Fibroblast of skin of right quadriceps (primary cell): ENCODE measurements around the gene PTPRG.

Source experiments
- DNase-seq: peaks from one replicate; pipeline ENCODE4 v3.0.0-alpha.2; 2013

The PTPRG gene

DNA sequence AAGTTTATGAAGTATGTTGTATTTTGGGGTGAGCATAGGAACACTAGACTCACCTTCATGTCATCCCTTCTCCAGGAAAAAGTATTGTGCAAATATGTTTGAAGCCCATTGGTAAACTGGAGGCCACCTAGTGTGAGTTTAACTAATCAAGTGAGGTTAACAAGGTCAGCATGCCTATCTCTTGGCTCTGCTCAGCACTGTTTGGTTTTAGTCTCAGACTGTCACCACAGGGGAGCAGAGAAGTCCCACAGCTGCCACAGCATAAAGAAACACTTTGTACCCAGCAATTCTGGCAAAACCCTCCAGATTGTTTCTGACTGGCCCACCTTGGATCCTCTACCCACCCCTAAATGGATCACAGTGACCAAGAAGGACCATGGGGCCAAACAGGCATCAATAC lies 659.2 kb downstream of the PTPRG start:
- no peak for DNase-seq

DNA sequence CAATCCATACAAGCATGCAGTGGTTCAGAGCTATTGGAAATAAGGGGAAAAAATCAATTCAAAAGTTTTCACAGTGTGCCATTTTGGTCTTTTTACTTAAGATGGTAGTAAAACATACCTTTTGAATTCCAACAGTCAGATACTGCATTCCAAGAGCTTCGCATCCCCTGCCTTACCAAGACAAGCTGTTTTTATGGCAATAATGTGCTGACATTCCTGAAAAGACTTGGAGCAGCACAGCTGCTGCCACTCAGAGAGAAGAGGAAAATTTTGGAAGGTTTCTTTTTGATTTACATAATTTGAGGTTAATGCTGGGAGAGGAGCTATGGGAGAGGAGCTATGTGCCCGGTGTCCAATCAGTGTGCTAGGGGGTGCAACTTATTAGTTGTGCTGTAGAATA lies 663.7 kb downstream of the PTPRG start:
- DNase-seq, result peak; percentile 15

DNA sequence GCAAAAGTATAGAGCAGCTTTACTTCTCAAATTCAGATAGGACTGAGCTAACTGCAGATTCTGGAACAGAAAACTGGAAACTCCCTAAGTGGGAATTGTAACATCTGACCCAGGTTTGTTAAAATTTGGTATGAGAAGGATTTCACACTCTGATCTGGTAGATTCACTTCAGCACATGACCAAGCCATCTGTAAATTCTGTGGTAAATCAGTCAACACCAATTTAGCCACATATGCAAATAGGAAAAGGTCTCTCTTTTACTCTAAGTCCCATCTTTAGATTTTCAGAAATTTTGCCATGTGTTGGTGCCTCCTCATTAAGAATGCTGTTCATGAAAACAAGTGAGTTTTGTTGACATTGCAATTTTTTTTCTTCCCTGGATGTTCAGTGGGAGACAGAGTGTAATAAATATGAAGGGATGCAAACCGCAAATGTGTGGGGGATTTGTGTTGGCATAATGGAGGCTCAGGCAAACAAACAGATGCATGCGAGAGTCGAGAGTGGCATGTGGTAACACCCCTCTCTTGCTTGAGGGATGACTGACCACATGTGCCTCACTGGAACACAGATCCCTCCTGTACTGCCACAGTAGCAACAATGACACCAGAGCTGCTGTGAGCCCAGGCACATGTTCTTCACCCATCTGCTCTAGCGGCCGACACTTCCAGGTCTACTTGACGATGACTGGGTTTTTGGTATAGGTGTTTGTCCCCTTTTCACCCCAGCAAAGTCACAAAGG lies 665.4 kb downstream of the PTPRG start:
- DNase-seq, result no peak

DNA sequence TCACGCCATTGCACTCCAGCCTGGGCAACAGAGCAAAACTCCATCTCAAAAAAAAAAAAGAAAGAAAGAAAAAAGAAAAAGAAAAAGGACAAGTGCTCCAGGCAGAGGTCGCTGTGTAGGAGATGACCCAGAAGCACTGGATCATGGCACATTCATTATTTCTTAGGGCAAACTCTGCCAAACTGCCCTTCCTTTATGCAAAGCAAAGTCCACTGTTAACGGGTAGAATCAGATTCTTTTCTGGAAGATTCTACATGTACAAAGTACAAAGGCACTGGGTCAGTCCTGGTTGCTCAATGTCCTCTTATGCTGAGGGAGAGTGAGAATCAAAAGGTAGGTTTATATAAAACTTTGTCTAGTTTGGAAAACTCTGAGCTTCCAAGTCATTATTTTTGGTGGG lies 667.1 kb downstream of the PTPRG start:
- DNase-seq, result no peak

DNA sequence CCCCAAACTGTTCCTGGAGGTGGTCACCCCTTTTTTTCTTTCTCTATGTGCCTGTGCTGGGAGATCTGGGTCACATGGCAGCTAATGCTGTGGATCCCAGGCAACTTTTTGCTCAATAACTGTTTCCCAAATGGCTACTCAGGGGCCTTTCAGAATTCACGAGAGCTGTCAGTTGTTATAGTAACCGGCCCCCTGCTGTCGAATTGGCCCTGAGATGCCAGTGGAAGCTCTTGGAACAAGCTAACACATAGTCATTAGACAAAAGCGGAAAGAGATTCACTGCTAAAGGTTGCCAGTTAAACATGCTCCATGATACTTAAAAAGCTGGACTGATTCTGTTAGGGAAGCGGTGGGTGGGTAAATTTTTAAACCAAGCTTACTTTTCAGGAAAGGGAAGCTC lies 667.8 kb downstream of the PTPRG start:
- no peak for DNase-seq

DNA sequence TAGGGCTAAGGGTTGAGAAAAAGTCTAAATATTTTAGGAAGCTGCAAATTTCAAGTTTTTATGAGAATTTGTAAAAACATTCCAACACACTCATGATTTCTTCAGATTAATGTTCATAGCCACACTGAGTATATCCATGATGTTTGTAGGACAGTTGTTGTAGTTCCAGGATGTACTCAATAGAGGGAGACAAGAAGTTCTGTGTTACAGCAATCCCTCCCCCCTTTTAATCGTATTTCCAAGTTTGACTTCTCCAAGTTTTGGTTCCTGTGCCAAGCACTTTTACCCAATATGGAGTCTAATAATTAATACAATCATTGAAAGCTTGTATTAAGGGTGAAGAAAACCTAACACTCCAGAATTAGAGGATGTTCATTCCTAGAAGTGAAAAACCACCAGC lies 668.5 kb downstream of the PTPRG start:
- DNase-seq, result no peak

DNA sequence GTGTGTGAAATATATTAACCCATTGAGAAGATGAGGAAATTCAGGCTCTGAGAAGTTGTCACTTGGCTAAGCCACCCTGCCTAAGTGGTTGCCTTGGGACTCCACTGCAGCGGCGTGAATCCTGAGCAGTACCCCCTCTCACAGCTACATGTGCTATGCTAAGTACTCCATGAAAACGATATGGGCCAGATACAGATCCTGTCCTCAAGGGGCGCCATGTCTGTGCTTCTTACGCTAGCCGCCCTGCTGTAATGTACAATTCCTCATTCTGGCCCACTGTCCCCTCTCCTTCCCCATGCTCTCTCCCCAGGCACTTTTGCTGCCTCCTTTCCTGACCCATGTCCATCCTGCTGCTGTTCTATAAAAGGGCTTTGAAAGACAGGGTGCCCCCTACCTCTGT lies 671.7 kb downstream of the PTPRG start:
- no peak for DNase-seq

DNA sequence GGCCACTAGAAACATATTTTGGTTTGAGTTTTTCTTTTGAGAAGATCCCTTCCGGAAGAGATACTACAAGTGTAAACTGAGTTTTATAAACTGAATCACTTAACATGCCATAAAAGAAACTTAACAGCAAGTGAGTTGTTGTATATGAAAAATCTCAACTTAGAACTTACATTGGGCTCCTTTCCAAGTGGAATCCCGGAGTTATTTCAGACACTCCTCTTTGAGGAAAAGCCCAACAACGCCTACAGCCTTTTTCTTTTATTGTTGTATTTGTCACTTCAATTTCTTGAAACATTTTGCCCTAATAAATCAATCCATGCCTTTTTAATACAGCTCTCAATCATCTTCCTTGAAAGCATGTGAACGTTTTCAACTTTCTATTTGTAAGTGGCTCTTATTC lies 674.6 kb downstream of the PTPRG start:
- no peak for DNase-seq

DNA sequence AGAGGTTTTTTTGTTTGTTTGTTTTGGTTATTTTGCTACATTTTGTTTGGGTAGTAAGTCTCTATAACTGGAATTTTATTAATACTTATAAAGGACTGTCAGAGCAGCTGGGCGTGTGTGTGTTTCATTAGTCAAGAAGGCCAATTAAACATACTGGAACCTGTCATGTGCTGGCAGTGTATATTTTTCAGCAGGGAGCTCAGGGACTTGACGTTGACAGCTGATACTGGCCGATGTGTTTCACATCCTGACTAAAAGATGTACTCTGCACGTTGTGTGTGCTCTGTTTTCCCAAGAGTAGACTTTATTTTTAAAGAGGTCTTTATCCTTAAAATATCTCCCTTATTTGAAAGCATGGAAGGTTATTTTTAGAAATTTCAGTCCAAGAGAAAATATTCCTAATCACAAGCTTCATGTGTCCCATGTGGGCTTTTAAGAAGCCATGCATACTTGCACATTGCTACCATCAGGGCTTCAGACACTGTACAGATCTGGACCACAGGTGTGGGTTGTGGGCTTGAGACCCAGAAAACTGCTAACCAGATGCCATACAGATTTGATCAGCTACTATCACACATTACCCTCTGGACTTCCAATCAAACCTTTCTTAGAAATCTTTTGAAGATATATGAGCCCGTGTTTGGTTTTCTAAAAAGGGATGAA lies 676.0 kb downstream of the PTPRG start:
- DNase-seq, result no peak

DNA sequence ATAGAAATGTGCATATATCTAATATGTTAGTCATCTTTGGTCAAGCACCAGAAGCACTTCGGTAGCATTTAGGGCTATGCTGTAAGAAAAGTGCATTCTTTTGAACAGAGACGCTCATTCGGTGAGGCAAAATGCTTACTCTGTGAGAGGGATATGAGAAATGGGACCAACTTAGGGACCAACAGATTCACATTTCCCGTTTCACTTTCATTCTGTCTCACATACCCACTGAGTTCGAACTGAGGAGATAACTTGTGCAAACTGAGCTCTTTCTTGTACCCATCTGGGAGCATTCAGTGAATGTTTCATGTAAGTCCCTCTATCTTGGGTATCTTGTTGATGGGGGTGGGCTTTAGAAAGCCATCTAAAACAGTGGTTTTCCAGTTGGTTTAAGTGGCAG lies 676.6 kb downstream of the PTPRG start:
- DNase-seq, result peak; percentile 8

DNA sequence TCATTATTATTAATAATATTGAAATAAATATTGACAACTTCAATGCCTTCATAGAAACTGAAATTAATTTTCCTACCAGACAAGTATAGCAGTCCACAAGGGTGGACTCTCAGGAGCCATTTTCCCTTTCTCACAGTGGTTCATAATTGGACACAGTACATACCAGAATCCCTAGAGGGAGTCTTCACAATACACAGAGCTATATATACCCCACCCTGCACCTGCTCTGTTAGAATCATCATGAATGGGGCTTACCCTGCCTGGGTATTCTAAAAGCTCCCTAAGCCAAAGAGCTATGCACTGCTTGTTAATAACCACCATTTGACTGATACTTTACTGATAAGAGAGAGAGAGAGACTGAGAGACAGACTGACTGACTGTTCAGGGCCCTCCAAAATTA lies 677.1 kb downstream of the PTPRG start:
- no peak for DNase-seq

DNA sequence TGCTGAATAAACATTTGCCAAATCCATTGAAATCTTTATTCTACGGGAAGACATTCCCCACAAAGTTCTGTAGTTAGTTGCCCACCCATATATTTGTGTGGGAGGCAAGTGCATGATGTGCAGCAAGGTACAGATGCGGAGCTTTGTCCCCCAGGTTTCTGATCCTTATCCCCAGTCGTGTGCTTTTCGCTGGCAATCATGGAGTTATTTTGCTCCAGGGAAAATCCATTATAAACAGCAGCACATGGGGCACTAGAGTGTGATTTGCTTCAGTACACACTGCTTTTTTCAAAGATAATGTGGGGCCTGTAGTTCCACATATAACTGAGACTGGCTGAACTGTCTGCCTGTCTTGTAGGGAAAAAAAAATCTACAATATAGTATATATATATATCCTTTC lies 679.9 kb downstream of the PTPRG start:
- no peak for DNase-seq

DNA sequence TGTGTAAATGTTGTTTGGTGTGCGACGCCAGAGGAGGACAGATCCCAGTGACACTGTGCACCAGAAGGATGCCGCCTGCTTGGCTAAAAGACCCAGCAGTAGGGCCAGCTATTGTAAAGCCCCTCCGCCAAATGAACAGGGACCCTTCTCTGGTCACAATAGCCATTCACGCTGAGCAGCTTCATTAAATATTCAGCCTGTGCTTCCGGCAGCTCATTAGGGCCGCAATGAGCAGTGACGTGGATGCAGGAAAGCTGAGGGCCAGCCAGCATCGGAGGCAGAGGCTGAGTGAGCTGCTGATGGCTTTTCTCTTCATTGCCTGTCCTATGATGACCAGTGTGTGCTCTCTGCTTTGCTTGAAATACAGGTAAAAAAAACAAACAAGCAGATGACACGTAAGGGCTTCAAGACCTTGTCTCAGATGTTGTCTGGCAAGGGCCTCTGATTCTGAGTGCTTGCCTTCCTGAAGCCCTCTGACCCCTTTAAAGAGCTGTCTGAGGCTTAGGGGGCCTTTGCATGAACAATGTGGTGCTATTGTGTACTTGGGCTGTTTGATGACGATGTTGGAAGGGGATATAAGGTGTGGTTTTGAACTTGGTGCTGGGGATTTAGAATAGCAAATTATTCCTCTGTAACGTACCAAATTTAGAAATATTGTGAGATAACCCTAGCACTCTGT lies 681.6 kb downstream of the PTPRG start:
- DNase-seq, result no peak

DNA sequence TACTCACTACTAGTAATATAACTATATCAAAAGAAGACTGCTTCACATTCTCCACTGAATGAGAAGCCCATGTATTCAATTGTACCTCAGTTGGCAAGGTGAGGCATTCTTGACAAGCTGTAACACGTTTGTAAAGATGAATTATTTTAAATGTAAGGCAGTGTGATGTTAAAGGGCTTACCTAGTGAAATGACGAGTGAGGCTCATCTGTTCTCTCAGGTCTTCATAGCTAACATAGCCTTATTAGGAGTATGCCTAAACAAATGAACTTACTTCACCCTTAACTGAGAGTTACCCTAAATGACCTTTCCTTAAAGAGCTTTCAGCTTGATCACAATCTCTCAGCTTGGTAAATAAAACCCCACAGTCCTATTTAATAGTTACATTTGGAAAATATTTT lies 684.7 kb downstream of the PTPRG start:
- DNase-seq, result no peak

DNA sequence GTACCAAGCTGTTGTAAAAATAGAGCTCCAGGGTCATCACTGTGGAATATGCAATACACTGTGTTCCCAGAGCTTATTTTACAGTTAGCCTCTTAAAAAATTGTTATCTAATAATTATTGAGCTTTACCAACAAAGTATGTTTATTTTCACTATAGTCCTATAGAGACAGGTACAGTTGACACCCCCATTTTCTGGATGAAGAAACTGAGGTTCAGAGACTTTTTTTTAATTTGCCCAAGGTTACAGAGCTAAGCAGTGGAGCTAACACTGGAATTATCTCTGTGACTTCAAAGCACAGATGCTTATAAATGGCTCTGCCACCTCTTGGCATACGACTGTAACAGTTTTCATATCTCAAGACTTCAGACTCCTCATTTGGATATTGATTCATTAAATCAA lies 685.6 kb downstream of the PTPRG start:
- no peak for DNase-seq

DNA sequence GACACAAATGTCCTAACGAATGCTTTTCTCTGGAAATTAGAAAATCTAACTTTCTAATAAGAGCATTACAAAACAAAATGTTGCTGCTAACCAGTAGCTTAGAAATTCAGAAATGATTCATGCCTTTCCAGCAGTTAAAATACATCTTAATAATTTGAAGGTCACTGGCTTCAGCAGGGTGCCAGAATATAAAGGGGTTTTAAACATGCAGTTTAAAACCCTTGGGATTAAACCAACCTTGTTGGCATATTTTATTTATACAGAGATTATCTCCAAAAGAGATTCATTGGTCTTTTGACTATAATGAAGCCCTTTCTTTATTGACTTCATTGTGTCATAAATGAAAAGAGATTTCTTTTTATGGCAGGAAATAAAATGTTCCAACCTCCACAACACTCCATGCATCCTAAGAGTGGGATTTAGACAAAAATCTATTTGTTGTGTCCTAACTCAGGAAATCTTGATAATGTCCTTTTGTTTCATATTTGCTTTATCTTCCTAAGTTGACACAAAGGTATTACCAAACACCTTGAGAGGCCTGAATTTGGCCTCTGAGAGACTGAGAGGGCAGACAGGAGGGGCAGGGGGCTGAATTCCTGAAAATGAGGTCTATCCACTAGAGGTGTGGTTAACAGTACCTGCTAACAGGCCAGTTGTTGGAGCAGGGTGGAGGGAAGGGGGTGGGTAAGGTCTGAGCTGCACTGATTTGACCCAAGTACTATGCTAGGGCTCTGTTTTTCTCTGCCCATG lies 687.5 kb downstream of the PTPRG start:
- no peak for DNase-seq

DNA sequence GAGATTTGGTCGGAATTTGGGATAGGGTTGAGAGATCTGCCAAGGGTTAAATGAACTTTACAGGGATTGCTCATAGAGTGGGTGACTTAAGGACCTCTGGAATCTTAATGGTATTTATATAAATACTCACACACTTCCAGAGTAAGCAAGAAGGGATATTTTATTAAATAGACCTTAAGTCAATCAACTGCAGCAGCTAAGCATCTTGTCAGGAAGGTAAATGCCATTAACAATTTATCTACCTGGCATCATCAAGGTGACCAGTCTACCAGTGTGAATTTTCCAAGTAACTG lies 688.1 kb downstream of the PTPRG start:
- DNase-seq, result no peak

DNA sequence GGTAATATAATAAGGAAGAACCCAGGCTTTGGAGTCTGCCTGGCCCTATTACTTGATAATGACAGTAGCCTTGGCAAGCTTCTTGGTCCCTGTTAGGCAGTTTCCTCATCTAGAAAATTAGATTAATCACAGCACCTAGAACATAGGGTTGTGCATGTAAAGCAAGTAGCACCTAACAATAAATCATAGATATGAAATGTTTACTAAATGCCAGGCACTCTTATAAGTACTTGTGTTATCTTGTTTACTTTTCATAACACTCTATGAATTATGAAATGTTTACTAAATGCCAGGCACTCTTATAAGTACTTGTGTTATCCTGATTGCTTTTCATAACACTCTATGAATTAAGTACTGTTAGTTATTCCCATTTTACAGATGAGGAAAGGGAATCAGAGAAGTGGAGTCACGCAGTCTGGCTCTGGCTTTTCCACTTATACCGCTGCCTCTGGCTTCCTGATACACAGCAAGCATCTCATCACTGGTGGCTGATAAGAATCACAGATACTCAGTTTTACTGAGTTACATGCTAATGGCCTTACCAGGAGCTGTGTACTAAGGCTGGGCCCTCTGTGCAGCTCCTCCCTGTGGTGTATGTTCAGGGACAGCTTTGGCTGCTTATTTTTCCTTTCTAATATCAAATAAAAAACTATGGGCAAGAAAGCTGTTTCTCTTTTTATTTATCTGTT lies 688.6 kb downstream of the PTPRG start:
- DNase-seq, result no peak

DNA sequence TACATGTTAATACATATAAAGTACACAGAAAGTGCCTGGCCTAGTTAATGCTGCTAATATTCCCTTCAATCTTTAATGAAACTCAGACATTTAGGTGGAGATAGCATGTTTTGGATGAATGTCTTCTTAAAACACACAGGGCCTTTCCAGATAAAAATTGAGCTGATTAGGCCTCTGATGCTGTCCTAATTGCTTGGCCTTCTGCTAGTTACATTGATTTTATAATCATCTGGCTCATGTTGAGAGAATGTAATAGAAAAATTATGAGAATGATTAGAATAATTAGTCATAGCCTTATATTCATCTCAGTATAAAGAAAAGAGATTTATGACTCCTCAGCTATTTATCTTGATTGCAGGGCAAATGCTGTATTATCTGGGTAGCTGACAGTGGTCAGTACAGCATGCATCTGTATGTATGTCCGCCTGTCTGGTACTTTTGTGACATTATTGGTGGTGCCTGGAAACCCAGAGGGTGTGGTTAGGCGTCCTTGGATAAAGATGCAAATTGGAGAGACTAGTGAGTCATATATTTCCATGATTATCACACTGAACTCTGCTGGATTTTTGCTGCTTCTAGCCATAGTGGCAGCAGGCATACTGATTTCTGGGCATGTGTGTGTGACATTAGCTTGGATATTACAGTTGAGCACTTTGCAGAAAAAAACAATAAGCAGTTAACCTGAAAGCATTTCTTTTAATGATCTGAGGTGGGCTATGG lies 691.2 kb downstream of the PTPRG start:
- DNase-seq, result peak; percentile 8

DNA sequence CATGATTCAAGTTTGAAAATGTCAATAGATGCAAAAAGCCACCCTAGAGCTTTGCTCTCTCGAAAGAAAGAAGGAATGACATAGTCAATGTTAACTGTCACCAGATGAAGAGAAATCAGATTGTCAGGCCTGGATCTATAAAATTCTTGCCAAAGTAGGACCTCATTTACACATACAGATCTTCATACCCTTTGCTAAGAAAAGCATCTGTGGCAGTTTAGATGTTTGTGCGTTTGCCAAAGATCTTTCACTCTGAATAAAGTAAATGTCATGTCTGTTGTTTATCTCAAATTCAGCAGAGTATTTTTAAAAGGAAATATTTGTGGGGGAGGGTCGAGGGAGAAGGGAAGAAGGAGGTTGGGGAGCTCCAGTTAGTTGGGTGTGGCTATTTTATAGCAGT lies 692.6 kb downstream of the PTPRG start:
- DNase-seq, result no peak

DNA sequence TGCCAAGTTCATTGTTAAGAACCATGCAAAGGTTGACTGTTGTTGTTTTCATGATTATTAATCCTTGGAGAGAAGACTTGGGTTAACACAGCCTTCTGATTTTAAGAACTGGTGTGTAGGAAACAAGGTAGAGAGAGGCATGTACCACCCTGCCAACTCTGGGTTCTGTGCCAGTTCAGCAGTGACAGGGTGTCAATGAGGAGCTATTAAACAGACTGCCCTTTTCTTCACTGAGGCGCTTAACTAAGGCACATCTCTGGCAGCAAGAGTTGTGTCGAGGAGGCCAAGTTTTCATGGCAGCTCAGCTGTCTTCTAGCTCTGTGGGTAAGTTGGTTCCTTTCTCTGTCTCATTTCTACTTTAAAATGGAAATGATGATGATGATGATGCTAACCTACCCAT lies 694.4 kb downstream of the PTPRG start:
- DNase-seq, result no peak

DNA sequence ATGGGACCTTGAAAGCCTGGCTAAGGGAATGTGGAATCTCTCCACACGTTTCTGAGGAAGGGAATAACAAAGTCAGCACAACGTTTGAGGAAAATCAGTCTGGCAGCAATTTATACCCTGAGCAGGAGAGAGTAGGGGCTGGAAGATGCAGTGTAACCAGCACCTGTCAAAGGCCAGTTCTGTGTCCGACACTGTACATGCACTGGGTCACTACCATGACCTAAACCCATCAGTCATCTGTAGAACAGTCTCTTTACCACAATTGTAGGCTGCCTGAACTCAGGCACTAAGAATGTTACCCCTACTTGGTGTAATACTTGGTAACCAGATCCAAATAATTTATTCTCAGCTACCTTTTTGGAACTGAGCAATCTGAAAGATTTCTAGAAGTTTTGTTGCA lies 698.6 kb downstream of the PTPRG start:
- no peak for DNase-seq

DNA sequence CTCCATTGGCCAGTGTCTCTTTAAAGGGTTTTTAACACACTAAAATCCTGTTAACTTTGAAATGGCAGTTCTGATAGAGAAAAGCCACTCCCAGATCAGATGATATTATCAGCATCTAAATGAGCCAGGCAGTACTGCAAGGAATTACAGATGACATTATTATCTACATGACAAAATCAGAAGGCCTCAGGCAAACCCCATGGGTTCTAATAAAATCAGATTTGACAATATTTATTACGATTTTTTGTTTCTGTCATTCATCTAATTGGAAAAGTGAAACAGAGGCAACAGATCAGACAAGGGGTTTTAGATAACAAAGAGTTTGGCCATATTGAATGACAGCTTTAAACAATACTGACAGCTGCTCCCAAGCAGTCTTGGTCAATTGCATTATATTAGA lies 699.3 kb downstream of the PTPRG start:
- DNase-seq, result no peak
